GM10266 (cell line): Measurements from ENCODE around the gene SPRR4.

Experiments
- DNase-seq: peaks from one replicate; pipeline ENCODE4 v3.0.0; 2012; ENCODE audit errors: extremely low spot score
- TF ChIP-seq, protein P1 (sequence below): IDR thresholded peaks from 2 replicates; pipeline ENCODE4 v1.5.1; 2012; ENCODE audit warnings: mild to moderate bottlenecking, low read depth; ENCODE audit not compliant: control insufficient read depth, insufficient read depth; ENCODE audit errors: missing control alignments

The SPRR4 gene

GRCh38 chr1:152941037-152941711 lies 29.3 kb upstream of the SPRR4 start:
- DNase-seq: no peak

DNA sequence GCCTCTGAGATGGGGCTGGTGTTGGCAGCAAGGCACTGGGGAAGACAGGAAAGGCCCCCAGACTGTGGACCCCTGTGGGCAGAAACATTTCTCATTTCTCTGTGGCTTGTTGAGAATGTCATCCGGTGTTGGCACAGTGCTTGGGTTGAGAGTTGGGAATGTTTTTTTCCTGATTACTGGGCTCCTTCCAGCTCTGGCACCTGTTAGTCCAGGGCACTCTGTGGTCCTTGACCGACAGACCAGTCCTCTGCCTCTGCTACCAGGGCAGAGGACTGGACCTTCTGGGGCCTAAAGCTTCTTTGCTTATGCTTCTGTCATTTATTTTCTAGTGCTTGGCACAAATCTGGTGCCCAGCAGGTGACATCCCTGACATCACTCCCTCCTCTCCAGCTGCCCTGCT lies 28.3 kb upstream of the SPRR4 start:
- TF ChIP-seq, protein P1, sequence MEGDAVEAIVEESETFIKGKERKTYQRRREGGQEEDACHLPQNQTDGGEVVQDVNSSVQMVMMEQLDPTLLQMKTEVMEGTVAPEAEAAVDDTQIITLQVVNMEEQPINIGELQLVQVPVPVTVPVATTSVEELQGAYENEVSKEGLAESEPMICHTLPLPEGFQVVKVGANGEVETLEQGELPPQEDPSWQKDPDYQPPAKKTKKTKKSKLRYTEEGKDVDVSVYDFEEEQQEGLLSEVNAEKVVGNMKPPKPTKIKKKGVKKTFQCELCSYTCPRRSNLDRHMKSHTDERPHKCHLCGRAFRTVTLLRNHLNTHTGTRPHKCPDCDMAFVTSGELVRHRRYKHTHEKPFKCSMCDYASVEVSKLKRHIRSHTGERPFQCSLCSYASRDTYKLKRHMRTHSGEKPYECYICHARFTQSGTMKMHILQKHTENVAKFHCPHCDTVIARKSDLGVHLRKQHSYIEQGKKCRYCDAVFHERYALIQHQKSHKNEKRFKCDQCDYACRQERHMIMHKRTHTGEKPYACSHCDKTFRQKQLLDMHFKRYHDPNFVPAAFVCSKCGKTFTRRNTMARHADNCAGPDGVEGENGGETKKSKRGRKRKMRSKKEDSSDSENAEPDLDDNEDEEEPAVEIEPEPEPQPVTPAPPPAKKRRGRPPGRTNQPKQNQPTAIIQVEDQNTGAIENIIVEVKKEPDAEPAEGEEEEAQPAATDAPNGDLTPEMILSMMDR: no peak

More at GRCh38 chr1:152941037-152941711, 29.3 kb upstream of the SPRR4 start:
- TF ChIP-seq, protein P1: no peak

DNA sequence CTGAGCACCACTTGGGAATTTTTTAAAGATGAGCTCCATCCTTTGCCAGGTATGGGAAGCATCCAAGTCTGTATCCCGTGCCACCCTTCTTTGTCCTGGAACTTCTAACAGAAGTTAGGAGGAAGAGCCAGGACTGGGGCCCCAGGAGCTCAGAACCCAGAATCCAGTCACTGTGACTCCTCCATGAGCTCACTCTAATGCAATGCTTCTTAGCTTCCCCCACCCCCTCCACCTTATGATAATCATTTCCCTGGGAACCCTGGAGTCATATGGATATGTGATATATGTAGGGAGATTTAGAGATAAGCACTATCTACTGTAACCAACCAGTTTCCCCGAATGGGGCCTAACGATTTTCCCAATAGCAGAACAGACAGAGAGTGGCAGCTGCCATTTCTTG lies 24.2 kb upstream of the SPRR4 start:
- no peak for DNase-seq
- TF ChIP-seq, protein P1: no peak

More for the DNA sequence above, 28.3 kb upstream of the SPRR4 start:
- no peak for DNase-seq

DNA sequence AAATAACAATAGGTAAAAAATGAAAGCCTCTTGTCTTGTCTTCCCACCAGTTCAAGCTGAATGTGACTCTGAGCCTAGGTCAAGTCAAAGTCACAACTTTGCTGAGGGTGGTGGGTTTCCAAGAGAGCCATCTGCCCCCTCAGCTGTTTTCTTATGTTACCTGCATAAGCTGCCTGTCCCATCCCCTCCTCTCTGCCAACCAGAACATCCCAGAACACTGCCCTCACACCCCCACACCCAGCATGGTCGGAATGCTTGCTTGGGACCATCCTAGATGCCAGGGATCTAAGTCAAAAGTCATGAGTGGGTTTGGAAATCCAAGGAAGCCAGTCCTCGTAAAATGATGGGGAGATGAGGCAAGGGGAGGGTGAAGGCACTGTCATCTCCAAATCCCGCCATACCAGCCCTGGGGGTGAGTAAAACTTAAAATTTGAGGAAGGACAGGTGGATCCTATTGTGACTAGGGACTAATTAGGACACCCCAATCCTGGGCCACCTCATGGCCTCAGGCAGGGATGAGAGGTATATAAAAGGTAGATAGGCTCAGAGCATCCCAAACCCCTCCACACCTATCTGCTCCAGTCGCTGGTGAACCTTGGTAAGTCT lies 23.7 kb upstream of the SPRR4 start, which contains the start of gene SPRR5:
Gene SPRR5, plus strand, starts transcription at position 556 of the 606 bp plus-strand sequence. CDS start 1,349 bp downstream, outside the sequence.
- no peak for DNase-seq

GRCh38 chr1:152951711-152952110 lies 18.7 kb upstream of the SPRR4 start:
- no peak for DNase-seq
- TF ChIP-seq, protein P1: no peak

More for the DNA sequence above, 23.7 kb upstream of the SPRR4 start, which contains the start of gene SPRR5:
- TF ChIP-seq, protein P1: no peak

- TF ChIP-seq, protein P1: no peak
- no peak for DNase-seq
Observed at GRCh38 chr1:152953761-152954160, 16.7 kb upstream of the SPRR4 start.

DNA sequence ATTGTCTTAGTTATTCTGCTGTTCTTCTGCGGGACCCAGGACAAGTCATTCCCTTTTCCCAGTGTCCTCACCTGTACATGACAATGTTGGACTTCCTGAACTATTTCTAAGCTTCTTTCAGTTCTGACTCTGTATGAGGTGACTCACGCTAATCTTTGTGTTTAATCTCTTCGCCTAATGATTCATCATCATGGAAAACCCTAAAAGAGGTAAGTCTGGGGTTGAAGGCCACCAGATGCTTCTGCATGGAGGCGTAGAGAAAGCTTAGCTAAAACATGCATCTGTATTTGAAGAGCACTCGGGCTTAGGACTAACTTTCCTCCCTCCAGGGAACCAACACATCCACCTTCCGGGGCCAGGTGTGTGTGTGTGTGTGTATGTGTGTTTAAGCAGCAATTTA lies 16.0 kb upstream of the SPRR4 start:
- TF ChIP-seq, protein P1: no peak

More for the DNA sequence above, 16.0 kb upstream of the SPRR4 start:
- DNase-seq: no peak
